SH-SY5Y (cell line): Measurements from ENCODE around the gene RALGDS.

Source experiments
- GATA2 ChIP-seq: IDR thresholded peaks from 2 replicates; pipeline ENCODE4 v1.6.1; 2011; ENCODE audit warnings: mild to moderate bottlenecking, low read depth, low read length
- GATA3 ChIP-seq: IDR thresholded peaks from 2 replicates; pipeline ENCODE4 v1.6.1; 2011; ENCODE audit warnings: low read depth, mild to moderate bottlenecking, low read length, moderate library complexity

DNA sequence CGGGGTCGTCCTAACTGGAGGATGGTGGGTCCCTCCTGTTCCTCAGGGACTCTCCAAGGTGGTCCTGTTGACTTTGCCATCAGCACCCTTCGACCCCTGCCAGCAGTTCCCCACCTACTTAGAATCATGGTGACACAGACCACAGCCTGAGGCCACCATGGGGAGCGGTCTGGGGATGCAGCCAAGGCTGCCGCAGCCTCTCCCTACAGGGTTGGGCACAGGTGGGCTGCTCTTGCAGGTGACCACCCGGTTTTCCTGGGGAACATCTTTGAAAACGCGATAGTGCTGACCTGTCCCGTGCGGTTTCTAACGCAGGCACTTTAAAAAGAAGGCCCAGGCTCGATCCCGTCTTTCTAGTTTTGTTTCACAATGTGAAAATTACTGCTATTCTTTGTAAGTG lies 72.0 kb downstream of the RALGDS start:
- no peak for TF ChIP-seq GATA2
- no peak for TF ChIP-seq GATA3
